Left lung (tissue), 10 donors: ENCODE results near the gene KLF3. TPM values are rescaled to one million over a fixed set of nuclear protein-coding genes. Genes with fewer than 3 reads are reported as not detected.
"Not testable (repeated sequence)": the region's sequence is repeated elsewhere in the genome, so short reads cannot be mapped to it uniquely, and the experiment has no call there.

Experiments
- ATAC-seq: fragments of 200-7000 bp; cut with Tn5 transposase; one replicate; pipeline ENCODE4 v1.9.1; 2020; ENCODE audit warnings: moderate library complexity
- DNase-seq, 4 donors: peaks; one replicate each; pipeline ENCODE4 v3.0.0-alpha.2; 2013 to 2020
- H3K27ac ChIP-seq, 2 donors: fragments of 200-600 bp; sonication (generic) in 1 of 2; one replicate each; pipeline versions ENCODE4 v1.5.0 to v1.8.0; 2020 to 2021
- H3K27me3 ChIP-seq, 2 donors: fragments of 200-600 bp; sonication (generic) in 1 of 2; one replicate each; pipeline versions ENCODE4 v1.5.0 to v1.8.0; 2020 to 2021
- H3K36me3 ChIP-seq, 2 donors: fragments of 200-600 bp; sonication (generic) in 1 of 2; one replicate each; pipeline versions ENCODE4 v1.5.0 to v1.8.0; 2020 to 2021
- H3K4me1 ChIP-seq, 2 donors: fragments of 200-600 bp; one replicate each; pipeline ENCODE4 v1.8.0; 2021
- H3K4me3 ChIP-seq, 2 donors: fragments of 200-600 bp; sonication (generic) in 1 of 2; one replicate each; pipeline versions ENCODE4 v1.5.0 to v1.8.0; 2020 to 2021; ENCODE audit warnings: mild to moderate bottlenecking in 1 of 2
- H3K9me3 ChIP-seq, 2 donors: fragments of 200-600 bp; sonication (generic) in 1 of 2; one replicate each; pipeline versions ENCODE4 v1.5.0 to v1.8.0; 2020 to 2021
- intact Hi-C, 2 donors: fragments of 100-400 bp; cut with DNase I; formaldehyde crosslinking; loops; one replicate each; pipeline versions ENCODE4 v1.11.2 to v1.14.2; 2022
- polyA plus RNA-seq, 6 donors: library from polyadenylated mRNA; unstranded; fragments of 120-200 nt; gene quantifications; one replicate each; pipeline ENCODE4 v1.2.1, GENCODE V29; 2013; ENCODE audit not compliant: insufficient read length in 6 of 6
- total RNA-seq, 2 donors: library from RNA; stranded (reverse); fragmentation: NEBNext Ultra II Directional; extraction: Animal tissue kit (Norgen Biotek cat#: 25700); gene quantifications; one replicate each; pipeline ENCODE4 v1.2.1, GENCODE V29; 2021
- TF ChIP-seq, protein P1 (sequence below), 2 donors: fragments of 200-600 bp; sonication (generic) in 1 of 2; IDR thresholded peaks; one replicate each; pipeline versions ENCODE4 v1.5.0 to v1.8.0; 2021; ENCODE audit warnings: antibody characterized with exemption in 2 of 2
- donor health status: DM: no; HTN: yes; CAD: no.
- donor health status: DM: no; HTN: no; CAD: no.

The KLF3 gene
- total and polyA plus RNA-seq, 8 donors = 43.2 to 59.8 (median 48.0) TPM

DNA sequence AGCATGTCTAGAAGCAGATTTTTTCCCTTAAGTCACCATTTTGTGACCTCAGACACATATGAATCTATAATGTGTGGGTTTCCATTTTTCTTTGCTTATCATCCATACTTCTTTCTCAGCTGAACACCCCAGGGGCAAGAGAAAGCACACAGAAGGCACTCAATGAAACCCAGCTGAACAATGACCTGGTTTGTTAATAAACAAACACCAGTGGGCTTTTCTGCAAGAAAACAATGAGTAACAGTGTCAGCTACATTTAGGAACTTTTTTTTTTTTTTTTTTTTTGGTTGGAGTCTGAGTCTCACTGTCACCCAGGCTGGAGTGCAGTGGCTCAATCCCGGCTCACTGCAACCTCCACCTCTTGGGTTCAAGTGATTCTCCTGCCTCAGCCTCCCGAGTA lies 40.7 kb upstream of the KLF3 start:
- DNase-seq (no peak), ATAC-seq (no peak)
- H3K27ac ChIP-seq = no peak overlapping the region
- H3K9me3 ChIP-seq = no peaks in the 10 kb centered on the region
- H3K4me1 ChIP-seq = peaks cover 18 to 28% of the 10 kb centered on the region in 2 donors
- intact Hi-C loops = no loop called here
- TF ChIP-seq, protein P1, sequence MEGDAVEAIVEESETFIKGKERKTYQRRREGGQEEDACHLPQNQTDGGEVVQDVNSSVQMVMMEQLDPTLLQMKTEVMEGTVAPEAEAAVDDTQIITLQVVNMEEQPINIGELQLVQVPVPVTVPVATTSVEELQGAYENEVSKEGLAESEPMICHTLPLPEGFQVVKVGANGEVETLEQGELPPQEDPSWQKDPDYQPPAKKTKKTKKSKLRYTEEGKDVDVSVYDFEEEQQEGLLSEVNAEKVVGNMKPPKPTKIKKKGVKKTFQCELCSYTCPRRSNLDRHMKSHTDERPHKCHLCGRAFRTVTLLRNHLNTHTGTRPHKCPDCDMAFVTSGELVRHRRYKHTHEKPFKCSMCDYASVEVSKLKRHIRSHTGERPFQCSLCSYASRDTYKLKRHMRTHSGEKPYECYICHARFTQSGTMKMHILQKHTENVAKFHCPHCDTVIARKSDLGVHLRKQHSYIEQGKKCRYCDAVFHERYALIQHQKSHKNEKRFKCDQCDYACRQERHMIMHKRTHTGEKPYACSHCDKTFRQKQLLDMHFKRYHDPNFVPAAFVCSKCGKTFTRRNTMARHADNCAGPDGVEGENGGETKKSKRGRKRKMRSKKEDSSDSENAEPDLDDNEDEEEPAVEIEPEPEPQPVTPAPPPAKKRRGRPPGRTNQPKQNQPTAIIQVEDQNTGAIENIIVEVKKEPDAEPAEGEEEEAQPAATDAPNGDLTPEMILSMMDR (IDR thresholded peaks at IDR 0.05) = no peak
- H3K4me3 ChIP-seq = no peak overlapping the region
- H3K36me3 ChIP-seq = no peaks in the 10 kb centered on the region
- H3K27me3 ChIP-seq = no peaks in the 10 kb centered on the region

DNA sequence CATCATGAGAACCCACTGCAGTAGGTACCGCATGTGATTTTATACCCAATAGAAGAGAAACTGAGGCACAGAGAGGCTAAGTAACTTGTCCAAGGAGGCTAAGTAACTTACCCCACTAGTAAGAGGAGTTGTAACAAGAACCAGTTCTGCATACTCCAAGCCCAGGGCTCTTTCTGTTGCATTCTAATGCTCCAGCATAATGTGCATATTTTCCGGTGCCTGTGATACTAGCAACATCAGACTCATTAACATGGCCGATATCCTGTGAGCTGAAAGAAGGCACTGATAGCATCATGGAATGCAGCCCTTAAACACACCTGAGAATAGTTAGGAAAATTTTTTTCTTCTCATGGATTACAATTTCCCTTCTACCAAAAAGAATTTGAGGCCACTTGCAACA lies 39.7 kb upstream of the KLF3 start:
- H3K4me1 ChIP-seq = peaks cover 18 to 28% of the 10 kb centered on the region in 2 donors
- H3K4me3 ChIP-seq = no peak overlapping the region
- intact Hi-C loops = no loop called here
- DNase-seq (no peak), ATAC-seq (no peak)
- no peaks in the 10 kb centered on the region for H3K27me3 ChIP-seq
- no peak overlapping the region for H3K27ac ChIP-seq
- TF ChIP-seq, protein P1 (IDR thresholded peaks at IDR 0.05) = no peak
- no peaks in the 10 kb centered on the region for H3K36me3 ChIP-seq
- H3K9me3 ChIP-seq = no peaks in the 10 kb centered on the region

DNA sequence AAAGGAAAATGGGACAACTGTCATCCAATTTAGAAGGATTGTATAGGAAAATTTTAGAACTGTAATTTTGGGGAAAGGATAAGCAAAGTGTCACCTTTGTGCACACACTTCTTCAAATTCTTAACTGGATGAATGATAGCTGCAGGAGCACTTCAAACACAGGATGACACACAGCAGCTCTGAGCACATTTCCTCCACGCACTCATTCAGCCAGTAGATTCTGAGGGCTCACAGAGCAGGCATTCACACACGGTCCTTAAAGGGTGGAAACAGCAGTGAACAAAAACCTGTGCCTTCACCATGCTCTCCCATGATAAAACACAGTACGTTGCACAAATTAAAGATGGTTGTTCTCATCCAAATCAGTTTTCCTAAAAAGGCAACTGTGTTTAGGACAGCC lies 38.5 kb upstream of the KLF3 start:
- Histone ChIP-seq H3K36me3 (no peaks in the 10 kb centered on the region), H3K4me3 (no peak overlapping the region), H3K27me3 (no peaks in the 10 kb centered on the region), H3K9me3 (no peaks in the 10 kb centered on the region), H3K4me1 (peaks cover 11 to 17% of the 10 kb centered on the region in 2 donors), H3K27ac (no peak overlapping the region)
- TF ChIP-seq, protein P1 (IDR thresholded peaks at IDR 0.05) = no peak
- intact Hi-C loops = no loop called here
- DNase-seq (no peak), ATAC-seq (no peak)

DNA sequence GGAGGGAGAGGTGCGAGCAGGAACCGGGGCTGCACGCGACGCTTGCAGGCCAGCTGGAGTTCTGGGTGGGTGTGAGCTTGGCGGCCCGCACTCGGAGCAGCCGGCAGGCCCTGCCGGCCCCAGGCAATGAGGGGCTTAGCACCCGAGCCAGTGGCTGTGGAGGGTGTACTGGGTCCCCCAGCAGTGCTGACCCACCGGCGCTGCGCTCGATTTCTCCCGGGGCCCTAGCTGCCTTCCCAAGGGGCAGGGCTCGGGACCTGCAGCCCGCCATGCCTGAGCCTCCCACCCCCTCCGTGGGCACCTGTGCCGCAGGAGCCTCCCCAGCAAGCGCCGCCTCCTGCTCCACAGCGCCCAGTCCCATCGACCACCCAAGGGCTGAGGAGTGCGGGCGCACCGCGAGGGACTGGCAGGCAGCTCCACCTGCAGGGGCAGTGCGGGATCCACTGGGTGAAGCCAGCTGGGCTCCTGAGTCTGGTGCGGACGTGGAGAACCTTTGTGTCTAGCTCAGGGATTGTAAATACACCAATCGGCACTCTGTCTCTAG lies 37.0 kb upstream of the KLF3 start:
- intact Hi-C loops, ATAC-seq: not testable (repeated sequence)

DNA sequence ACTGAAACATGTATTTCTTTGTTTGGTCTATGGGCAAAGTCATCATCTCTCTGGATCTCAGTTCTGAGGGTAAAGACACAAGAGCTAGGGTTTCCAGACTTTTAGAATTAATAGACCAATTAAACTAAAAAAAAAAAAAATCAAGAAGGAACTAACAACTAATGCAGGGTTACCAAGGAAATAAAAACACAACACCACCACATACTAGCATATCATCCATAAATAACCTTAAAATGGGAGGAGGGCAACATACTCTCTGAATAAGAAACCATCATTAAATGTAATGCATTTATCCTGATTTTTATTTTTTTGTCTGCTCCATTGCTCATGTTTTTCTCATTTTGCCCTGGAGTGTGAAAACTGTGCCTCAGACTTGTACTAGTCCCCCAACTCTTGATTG lies 33.5 kb upstream of the KLF3 start:
- Histone ChIP-seq H3K36me3 (no peaks in the 10 kb centered on the region), H3K27me3 (no peaks in the 10 kb centered on the region), H3K9me3 (no peaks in the 10 kb centered on the region), H3K4me3 (no peak overlapping the region), H3K4me1 (no peaks in the 10 kb centered on the region), H3K27ac (no peak overlapping the region)
- ATAC-seq (no peak), DNase-seq (no peak)
- TF ChIP-seq, protein P1 (IDR thresholded peaks at IDR 0.05) = no peak
- intact Hi-C loops = no loop called here

More for the DNA sequence above, 37.0 kb upstream of the KLF3 start:
- not testable (repeated sequence) for H3K4me1 ChIP-seq, DNase-seq, H3K36me3 ChIP-seq, H3K9me3 ChIP-seq, H3K4me3 ChIP-seq, H3K27me3 ChIP-seq, H3K27ac ChIP-seq
